Left kidney (tissue), 2 donors: ENCODE results near the gene CST7. TPM values are rescaled to one million over a fixed set of nuclear protein-coding genes. Genes with fewer than 3 reads are reported as not detected.

ENCODE experiments used
- DNase-seq: peaks from one replicate; pipeline ENCODE4 v3.0.0-alpha.2; 2013
- polyA plus RNA-seq: library from polyadenylated mRNA; unstranded; fragments of 120-200 nt; gene quantifications from one replicate; pipeline ENCODE4 v1.2.1, GENCODE V29; 2013; ENCODE audit not compliant: insufficient read length

CST7 gene
- polyA plus RNA-seq, 1 donor = 0.30 TPM

DNA sequence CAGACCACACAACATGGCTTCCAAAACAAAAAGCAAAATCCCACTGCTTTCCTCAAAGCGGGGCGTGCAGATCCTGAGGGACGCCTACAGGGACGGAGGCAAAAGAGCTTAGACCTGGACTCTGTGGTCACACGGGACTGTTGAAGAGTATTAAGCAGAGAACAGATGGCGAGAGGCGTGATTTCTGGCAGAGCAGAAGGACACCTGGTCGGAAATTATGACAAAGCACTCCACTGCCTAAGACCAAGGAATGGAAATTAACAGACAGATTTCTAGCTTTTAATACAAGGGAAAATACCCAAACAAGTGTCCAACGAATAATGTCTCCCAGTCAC, 15.4 kb downstream of the CST7 start:
- DNase-seq = no peak

DNA sequence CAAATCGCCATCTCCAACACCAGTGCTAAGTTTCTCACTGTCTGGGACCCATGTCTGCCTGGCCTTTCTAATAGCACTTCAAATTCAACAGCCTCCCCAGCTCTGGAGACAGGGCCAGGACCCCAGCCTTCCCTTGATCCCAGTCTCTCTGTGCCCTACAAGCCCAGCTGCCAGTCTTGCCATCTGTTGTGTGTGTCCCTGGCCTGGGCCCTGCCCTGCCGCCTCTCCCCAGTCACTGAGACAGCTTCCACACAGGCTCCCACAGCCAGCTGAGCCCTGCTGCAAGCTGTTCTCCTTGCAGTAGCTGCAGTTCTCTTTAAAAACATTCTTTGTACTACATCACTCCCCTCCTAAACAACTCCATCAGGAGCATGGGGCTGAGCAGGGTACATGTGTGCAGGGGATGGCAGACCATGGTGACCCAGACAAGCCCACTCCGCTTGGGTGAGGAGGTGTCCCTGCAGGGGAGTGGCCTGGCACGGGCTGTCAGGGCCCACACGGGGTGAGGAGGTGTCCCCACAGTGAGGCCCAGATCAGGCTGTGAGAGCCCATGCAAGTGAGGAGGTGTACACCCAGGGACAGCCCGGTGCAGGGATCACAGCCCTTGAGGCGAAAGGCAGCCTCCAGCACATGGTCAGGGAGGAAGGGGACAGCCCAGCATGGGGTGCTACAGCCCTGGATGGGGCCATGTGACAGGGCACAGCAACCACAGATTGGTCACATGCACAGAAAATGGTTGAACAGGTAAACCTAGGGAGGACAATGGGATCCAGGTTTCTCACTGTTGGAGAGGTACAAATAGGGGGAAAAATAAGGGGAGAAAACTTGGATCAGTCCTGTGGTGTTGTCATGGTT, 16.2 kb downstream of the CST7 start:
- no peak for DNase-seq

DNA sequence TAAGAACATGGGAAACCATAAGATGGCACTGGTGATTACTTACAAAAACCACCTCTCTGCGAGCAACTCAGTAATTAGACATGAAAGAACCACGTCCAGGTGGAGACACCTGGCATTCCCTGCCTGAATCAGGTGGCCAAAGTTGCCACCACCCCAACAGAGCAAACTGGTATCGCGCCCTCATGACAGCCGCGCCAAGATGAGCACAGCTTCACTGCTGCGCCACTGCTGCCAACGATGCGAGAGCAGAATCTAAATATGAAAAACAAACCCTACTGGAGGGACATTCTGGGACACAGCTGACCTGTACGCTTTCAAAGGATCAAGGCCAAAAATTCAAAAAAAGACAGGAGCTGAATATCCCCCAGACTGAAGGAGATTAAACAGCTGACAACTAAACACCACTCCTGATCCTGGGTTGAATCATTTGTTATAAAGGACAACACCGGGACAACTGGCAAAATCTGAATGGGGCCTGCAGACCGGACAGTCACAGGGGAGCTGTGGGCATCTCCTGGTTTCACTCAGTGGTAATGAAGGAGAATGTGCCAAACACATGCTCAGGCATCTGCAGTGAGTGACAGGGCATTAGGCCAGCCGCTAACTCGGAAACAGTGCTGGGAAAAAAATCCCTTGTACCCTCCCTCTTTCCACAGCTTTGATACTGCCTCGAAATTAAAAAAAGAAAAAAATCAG, 17.4 kb downstream of the CST7 start:
- no peak for DNase-seq

DNA sequence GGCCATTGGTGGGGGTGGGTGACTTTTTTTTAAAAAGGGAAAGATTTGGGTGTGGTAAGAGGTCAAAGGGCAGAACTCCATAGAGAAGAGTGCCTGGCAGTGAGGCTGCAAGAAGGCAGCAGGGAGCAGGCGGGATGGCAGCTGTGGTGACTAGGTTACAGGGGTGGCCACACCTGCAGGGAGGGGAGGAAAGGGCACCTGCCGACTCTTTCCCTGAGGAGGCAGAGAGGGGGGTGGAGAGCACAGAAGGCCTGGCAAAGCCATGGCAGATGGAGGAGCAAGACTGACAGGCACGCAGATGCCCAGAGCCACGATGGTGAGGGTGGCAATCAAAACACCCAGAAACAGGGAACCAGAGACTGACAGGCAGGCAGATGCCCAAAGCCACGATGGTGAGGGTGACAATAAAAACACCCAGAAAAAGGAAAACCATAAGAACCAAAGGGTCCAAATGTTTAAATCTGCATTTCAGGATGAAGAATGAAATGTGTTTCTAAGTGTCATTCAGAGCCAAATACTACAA, 19.3 kb downstream of the CST7 start:
- no peak for DNase-seq

DNA sequence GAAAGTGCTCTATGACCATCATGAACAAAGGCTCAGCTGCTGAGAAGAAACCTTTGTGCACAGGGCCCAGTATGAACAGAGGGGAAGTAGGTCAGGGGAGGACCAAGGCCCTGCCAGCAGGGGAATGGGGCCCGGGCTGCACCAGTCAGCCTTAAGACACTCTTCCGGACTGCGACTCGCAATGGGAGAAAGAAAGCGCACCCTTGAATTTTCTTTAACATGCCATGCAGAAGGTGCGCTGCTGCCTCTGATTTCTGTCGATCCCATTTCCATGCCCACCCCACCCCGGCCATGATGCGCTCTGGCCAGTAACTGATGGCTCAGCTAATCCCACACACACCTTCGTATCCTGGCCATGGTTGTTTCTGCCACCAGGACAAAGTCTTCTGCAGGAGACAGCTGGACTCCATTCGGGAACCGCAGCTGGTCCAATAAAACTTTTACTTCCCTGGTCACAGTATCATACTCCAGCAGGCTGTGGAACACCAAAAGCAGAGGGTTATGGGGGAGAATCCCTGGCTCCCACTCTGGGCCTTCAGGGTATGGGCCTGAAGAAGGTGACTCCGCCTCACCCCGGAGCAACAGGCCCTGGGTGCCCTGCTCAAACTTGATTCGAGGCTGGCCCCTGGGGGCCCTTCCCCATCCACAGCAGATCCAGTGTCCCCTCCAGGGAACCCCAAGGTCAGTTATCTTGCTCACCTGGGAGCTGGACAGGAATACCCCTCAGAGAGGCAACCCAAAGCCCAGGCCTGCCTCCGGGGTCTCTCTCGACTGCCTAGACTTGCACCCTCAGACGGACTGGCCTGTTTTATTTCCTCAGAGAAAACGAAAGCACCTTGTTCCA, 20.3 kb downstream of the CST7 start:
- no peak for DNase-seq

DNA sequence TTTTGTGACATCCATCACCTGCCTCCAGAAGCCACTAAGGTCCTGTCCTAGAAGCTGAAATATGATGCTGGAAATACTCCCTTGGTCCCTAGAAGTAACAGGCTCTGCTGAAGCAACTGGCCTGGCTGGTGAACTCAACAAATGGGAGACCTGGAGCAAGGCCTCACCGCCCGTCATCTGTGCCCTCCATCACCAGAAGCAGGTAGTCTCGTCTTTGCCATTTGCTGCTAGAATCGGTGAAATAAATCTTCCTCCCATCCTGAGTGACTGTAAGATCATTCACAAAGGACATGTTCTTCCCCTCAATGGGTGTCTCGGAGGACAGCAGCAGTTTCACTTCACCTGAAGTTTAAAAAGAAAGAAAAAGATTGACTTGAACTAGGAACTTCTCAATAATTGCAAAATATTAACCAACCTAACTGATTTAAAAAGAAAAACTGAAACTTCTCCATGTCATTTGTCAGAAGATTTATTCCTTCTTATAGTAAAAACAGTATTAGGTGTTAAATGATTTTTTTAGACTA, 21.0 kb downstream of the CST7 start:
- no peak for DNase-seq

DNA sequence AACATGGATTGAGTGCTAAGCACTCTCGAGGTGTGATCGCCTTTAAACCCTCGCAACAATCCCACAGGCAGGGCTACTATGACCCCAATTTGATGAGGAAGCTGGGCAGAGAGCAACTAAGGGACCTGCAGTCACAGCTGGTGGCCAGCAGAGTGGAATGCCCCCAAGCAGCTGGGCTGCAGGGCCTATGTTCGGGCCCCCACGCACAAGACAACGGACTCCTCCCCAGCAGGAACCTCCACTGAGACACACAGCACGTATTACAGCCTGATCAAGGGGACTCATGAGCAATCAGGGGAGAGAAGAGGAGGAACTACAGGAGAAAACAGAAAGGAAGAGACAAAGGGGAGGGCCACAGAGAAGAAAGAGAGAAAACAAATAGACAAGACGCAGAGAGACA, 21.7 kb downstream of the CST7 start:
- DNase-seq = no peak

DNA sequence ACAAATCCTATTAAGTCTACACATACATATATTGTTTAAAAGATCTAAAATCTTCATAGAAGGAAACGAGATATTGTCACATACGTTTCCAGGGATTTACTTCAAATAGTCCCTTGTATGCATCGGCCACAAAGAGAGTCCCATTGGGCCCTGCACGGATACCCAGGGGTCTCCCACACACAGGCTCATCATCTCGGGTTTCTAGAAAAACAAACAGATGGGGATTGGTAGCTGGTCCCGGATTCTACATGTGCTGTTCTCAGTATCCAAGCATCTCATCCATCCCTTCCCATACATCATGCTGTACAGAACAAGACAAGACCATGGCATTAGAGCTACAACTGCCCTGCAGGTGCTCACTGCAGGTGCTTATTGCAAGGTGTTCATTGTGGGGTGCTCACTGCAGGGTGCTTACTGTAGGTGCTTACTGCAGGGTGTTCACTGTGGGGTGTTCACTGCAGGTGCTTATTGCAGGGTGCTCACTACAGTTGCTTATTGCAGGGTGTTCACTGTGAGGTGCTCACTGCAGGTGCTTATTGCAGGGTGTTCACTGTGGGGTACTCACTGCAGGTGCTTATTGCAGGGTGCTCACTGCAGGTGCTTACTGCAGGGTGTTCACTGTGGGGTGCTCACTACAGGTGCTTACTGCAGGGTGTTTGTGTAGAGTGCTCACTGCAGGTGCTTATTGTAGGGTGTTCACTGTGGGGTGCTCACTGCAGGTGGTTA, 22.5 kb downstream of the CST7 start:
- DNase-seq = no peak

DNA sequence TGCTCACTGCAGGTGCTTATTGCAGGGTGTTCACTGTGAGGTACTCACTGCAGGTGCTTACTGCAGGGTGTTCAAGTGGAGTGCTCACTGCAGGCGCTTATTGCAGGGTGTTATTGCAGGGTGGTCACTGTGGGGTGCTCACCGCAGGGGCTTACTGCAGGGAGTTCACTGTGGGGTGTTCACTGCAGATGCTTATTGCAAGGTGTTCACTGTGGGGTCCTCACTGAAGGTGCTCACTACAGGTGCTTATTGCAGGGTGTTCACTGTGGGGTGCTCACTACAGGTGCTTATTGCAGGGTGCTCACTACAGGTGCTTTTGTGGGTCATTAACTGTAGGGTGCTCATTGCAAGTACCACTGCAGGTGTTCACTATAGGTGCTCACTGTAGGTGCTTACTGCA, 23.3 kb downstream of the CST7 start:
- DNase-seq = no peak

DNA sequence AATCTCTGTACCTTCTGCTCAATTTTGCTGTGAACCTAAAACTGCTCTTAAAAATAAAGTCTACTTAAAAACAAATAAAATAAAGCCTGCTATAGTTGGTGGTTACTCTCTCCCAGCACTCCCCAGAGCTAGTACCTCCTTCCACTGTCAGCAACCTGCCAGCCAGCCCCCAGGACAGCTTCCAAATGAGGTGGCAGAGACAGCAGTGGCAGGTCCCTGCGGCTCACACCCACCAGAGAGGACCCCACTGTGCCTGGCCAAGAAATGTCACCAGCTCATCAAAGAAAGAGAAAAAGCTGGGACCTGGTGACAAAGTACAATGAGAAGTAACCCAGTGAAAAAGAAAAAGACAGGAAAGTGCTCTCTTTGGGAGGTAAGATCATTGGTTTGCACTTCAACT, 28.3 kb downstream of the CST7 start:
- no peak for DNase-seq

DNA sequence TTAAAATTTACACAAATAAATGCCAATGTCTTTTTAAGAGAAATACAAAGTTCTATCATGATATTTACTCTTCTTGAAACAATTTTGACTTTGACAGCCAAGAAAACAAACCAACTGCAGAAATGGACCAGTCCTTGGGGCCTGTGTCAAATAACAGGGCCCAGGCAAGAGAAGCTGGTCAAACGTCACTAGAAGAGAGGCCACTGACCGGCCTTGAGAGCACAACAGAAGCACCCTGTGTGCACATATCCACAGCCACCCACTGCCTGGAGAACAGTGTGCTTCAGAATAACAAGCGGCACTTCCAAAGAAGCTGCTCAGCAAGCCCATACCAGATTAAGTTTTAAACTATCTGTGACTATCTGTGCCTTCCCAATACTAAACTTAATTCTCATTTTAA, 28.7 kb downstream of the CST7 start:
- DNase-seq = no peak

DNA sequence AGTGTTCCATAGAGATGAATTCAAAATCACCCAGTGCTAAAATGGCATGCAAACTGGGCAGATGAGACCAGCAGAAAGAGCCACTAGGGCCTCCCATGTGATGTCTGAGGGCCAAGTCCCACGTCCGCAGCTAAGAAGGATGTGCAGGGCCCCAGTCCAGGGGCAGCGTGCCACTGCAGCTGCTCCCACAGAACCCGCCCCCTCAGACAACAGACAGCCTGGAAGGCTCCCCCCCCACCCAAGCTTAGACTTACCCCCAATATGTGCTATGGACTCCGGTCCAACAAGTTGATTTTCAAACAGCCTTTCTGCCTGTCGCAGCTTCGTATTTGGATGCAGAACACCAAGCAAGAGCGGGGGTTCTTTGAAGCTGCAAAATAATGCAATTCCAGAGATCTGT, 29.4 kb downstream of the CST7 start:
- DNase-seq = no peak

DNA sequence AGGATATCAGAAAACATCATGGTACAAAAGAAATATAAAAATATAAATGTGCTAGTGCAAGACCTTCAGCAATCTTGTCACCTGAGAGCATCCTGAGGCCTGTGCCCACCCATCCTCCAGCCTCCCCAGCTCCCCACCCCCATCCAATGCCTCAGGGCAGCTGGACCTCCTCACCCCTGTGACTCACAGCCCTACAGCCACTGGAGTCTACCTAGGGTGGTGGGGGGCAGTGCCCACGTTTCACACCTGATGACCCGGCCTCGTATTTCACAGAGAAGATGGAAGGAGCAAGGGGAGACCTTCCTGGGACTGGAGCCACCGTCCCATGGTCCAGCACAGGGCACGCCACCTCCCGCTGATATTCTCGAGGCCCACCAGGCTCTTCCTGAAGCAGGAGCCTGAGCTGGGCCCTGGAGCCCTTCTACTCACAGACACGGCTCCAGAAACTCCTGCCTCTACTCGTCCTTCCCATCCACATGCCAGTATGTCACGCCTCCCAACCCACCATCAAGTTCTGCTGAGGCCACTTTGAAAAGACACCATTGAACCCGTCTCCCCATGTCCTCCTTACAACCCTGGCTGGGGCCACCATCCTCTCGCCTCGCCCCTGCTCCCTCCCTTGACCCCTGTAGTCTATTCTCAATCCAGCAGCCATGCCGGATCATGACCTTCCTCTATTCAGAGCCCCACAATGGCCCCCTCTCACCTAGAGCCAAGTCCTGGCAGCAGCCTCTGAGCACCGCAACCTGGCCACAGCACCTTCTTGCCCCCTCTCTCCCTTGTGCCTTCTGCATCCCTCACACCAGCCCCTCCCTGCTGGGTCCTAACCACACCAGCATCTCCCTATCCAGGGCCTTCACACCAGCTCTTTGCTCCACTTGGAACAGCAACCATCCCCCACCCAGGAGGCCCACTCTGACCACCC, 30.2 kb downstream of the CST7 start:
- no peak for DNase-seq

DNA sequence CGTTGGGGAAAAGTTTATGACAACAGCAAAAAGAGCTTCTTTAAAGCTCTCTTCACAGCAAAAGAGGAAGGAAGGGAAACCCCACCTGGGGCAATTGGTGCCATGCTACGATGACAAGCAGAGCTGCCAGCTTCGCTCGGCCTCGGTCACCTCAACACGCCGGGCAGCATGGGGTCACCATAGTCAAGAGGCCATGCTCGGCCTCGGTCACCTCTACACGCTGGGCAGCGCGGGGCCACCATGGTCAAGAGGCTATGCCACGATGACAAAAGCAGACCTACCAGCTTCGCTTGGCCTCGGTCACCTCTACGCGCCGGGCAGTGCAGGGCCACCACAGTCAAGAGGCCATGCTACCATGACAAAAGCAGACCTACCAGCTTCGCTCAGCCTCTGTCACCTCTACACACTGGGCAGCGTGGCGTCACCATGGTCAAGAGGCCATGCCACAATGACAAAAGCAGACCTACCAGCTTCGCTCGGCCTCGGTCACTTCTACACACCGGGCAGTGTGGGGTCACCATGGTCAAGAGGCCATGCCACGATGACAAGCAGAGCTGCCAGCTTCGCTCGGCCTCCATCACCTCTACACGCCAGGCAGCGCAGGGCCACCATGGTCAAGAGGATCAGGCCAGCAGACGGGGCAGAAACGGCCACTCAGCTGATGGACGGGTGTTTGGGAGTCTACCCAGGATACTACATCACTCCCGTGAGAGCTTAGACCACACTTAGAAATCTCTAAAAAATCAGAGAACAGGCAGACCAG, 31.4 kb downstream of the CST7 start:
- DNase-seq = no peak

DNA sequence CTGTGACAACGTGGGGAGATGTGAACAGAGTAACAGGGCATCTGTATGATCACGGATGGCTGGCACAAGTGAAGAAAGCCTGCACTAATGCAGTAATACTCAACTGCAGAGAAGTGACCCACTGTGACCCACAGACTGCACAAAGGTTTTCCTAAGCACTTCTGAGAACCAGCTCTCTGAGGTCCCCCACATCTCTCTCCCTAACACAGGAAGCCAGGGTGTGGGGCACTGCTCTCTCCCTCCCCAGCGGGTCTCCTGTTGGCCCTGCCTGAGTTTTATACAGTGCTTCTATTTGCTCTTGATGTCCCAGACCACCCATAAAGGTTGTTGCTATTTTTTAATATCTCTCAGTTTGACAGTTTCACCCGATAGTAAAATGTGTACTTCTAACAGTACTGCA, 32.2 kb downstream of the CST7 start:
- no peak for DNase-seq

DNA sequence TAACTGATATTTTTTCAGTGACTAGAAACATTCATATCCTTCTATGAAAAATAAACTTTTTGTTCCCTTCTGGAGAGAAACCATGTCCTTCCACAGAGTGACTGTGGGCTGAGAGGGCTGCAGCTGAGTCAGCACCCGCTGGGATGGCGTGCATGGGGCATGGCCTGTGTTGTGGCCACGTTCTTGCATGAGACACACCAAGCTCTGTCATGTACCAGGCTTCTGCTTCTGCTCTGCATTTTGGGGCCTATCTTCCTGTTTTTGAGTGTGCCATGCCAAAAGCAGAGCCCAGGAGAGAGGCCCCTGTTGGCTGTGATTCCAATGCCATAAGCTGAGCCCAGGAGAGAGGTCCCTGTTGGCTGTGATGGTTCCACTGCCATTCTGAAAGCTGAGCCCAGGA, 32.7 kb downstream of the CST7 start:
- DNase-seq = no peak

DNA sequence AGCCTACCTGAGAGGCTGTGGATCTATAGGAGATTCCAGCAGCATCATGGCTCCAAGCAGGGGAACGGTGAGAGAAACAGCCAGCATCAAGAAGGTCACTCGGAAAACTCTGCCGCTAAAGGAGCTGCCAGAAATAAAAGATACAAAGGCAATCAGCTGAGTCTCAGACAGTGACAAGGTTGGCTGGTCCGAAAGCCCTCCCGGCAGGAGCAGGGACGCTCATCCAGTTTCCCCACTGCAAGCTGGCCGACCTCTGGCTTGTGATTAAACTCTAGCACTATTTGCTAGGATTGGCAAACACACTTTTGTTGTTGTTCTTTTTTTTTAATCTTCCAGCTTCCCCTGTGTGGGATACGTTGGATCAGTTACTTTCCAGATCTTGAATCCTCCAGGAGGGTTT, 34.8 kb downstream of the CST7 start:
- DNase-seq = no peak

DNA sequence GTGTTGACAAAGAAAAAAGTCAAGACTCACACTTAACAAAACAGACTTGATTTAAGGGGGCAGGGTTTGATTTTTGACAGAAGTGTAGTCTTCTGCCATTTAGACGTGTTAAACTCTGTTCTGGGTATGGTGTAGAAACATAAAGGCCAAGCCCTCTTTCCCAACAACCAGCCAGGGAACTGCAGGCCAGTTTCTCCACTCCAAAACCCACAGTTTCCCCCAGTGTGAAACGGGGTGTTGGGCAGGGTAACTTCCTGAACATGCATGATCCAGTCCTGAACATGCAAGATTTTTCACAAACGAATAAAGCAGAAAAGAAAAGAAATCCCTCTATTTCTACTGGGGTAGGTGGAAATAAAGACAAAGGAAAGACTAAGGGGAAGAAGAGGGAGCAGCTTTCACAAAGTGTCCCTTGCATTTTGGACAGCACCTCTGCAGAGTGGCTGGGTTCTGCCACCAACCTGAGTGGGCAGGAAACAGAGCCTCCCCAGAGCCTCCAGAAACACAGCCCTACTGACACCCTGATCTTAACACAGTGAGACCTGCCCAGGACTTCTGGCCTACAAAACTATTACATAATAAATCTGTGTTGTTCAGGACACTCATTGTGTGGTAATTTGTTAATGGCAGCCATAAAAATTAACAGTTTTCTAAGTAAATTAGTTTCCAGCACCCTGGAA, 36.0 kb downstream of the CST7 start:
- no peak for DNase-seq

DNA sequence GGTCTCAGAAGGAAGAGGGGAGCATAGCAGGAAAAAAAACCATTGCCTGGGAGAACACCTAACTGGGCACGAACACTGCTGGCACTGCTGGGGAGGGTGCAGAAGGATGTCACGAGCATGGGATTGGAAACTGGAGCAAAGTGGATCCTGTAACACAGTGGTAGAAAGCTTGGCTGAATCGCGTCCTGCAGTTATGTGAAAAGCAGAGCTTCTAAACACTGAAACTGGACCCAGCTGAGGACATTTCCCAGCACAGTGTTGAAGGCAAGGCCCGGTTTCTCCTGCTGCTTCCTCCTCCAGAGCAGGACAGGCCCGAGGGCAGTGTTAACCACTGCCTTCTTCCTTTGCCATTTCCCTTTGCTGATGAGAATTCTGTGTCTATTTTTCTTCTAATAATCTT, 36.7 kb downstream of the CST7 start:
- DNase-seq = no peak
